GM23338 (cell line): ENCODE data around the gene IQSEC2. TPM values are rescaled to one million over a fixed set of nuclear protein-coding genes. Genes with fewer than 3 reads are reported as not detected.

Source experiments
- ATAC-seq: fragments of 200-7000 bp; cut with Tn5 transposase; 3 replicates; pipeline ENCODE4 v1.9.1; 2020
- DNase-seq: peaks from one replicate; pipeline ENCODE4 v3.0.0-alpha.2; 2015; ENCODE audit warnings: low spot score
- H2AFZ ChIP-seq: fragments of 200-600 bp; sonication (generic); 2 replicates; pipeline ENCODE4 v1.8.0; 2016; ENCODE audit warnings: antibody characterized with exemption, mild to moderate bottlenecking, moderate library complexity
- H3F3A ChIP-seq: fragments of 200-600 bp; sonication (generic); replicated peaks from 2 replicates; pipeline ENCODE4 v1.8.0; 2017; ENCODE audit warnings: antibody characterized with exemption, mixed run types, low read depth
- H3K27ac ChIP-seq: fragments of 200-600 bp; sonication (generic); 2 replicates; pipeline ENCODE4 v1.6.1; 2016; ENCODE audit warnings: low read depth
- H3K27me3 ChIP-seq: fragments of 200-600 bp; sonication (generic); 2 replicates; pipeline ENCODE4 v1.8.0; 2016; ENCODE audit warnings: mild to moderate bottlenecking, mixed run types, moderate library complexity; ENCODE audit not compliant: insufficient read depth
- H3K36me3 ChIP-seq: fragments of 200-600 bp; sonication (generic); 2 replicates; pipeline ENCODE4 v1.8.0; 2016; ENCODE audit warnings: mild to moderate bottlenecking; ENCODE audit not compliant: insufficient read depth
- H3K4me1 ChIP-seq: fragments of 200-600 bp; sonication (generic); 2 replicates; pipeline ENCODE4 v1.8.0; 2016; ENCODE audit warnings: mild to moderate bottlenecking, moderate library complexity; ENCODE audit not compliant: insufficient read depth
- H3K4me2 ChIP-seq: fragments of 200-600 bp; sonication (generic); 2 replicates; pipeline ENCODE4 v1.7.1; 2017; ENCODE audit warnings: mixed run types
- H3K4me3 ChIP-seq: fragments of 200-600 bp; sonication (generic); 2 replicates; pipeline ENCODE4 v1.6.1; 2016; ENCODE audit warnings: mixed run types
- H3K79me2 ChIP-seq: fragments of 200-600 bp; sonication (generic); replicated peaks from 2 replicates; pipeline ENCODE4 v1.8.0; 2017; ENCODE audit warnings: mild to moderate bottlenecking; ENCODE audit not compliant: insufficient read depth
- H3K9me2 ChIP-seq: fragments of 200-600 bp; sonication (generic); 2 replicates; pipeline ENCODE4 v1.8.0; 2017; ENCODE audit not compliant: insufficient read depth
- H4K20me1 ChIP-seq: fragments of 200-600 bp; sonication (generic); replicated peaks from 2 replicates; pipeline ENCODE4 v1.8.0; 2017; ENCODE audit warnings: mild to moderate bottlenecking; ENCODE audit not compliant: insufficient read depth
- H3K27ac Mint-ChIP-seq: 2 replicates; pipeline ENCODE4 v1.8.0; 2020; ENCODE audit warnings: inconsistent platforms, mild to moderate bottlenecking, moderate library complexity, mixed read lengths
- H3K27me3 Mint-ChIP-seq: 3 replicates; pipeline ENCODE4 v1.8.0; 2022; ENCODE audit warnings: low read depth, mild to moderate bottlenecking, moderate library complexity, mixed read lengths, inconsistent platforms; ENCODE audit not compliant: insufficient read depth, poor library complexity
- H3K36me3 Mint-ChIP-seq: 3 replicates; pipeline ENCODE4 v1.8.0; 2021; ENCODE audit warnings: low read depth, mild to moderate bottlenecking, inconsistent platforms, moderate library complexity, mixed read lengths
- H3K4me1 Mint-ChIP-seq: 3 replicates; pipeline ENCODE4 v1.8.0; 2020; ENCODE audit warnings: mild to moderate bottlenecking, inconsistent platforms, mixed read lengths
- H3K4me3 Mint-ChIP-seq: 3 replicates; pipeline ENCODE4 v1.8.0; 2021; ENCODE audit warnings: moderate library complexity, mild to moderate bottlenecking, inconsistent platforms, mixed read lengths
- H3K9me3 Mint-ChIP-seq: 3 replicates; pipeline ENCODE4 v1.8.0; 2020; ENCODE audit warnings: moderate library complexity, mild to moderate bottlenecking, inconsistent platforms, mixed read lengths
- CREB1 ChIP-seq: fragments of 250-450 bp; sonication (Bioruptor Pico); IDR thresholded peaks from 2 replicates; pipeline ENCODE4 v1.5.0; 2020; ENCODE audit warnings: low read depth, mild to moderate bottlenecking, moderate library complexity
- ETS1 ChIP-seq: IDR thresholded peaks from 2 replicates; pipeline ENCODE4 v1.6.1; 2016; ENCODE audit warnings: antibody characterized with exemption
- EZH2 ChIP-seq: fragments of 200-600 bp; sonication (generic); IDR thresholded peaks from one replicate; pipeline ENCODE4 v1.8.0; 2017; ENCODE audit warnings: antibody characterized with exemption, mild to moderate bottlenecking, low read depth; ENCODE audit not compliant: unreplicated experiment
- EZH2phosphoT487 ChIP-seq: fragments of 200-600 bp; sonication (generic); IDR thresholded peaks from one replicate; pipeline ENCODE4 v1.8.1; 2018; ENCODE audit warnings: antibody characterized with exemption; ENCODE audit not compliant: unreplicated experiment
- JUNB ChIP-seq: IDR thresholded peaks from one replicate; pipeline ENCODE4 v1.6.1; 2016; ENCODE audit warnings: antibody characterized with exemption; ENCODE audit not compliant: unreplicated experiment
- NANOG ChIP-seq: IDR thresholded peaks from 2 replicates; pipeline ENCODE4 v1.6.1; 2016; ENCODE audit warnings: antibody characterized with exemption, borderline replicate concordance
- POLR2AphosphoS5 ChIP-seq: IDR thresholded peaks from 2 replicates; pipeline ENCODE4 v1.6.1; 2016; ENCODE audit warnings: antibody characterized with exemption, low read depth
- REST ChIP-seq: IDR thresholded peaks from one replicate; pipeline ENCODE4 v1.6.1; 2018; ENCODE audit warnings: antibody characterized with exemption; ENCODE audit not compliant: unreplicated experiment
- STAT1 ChIP-seq: IDR thresholded peaks from one replicate; pipeline ENCODE4 v1.6.1; 2016; ENCODE audit warnings: antibody characterized with exemption; ENCODE audit not compliant: unreplicated experiment
- ZNF114 ChIP-seq: fragments of 250-450 bp; sonication (Bioruptor Pico); IDR thresholded peaks from 2 replicates; pipeline ENCODE4 v1.5.0; 2020; ENCODE audit warnings: mild to moderate bottlenecking, moderate library complexity
- ZNF331 ChIP-seq: fragments of 250-450 bp; sonication (Bioruptor Pico); IDR thresholded peaks from 2 replicates; pipeline ENCODE4 v1.5.0; 2020; ENCODE audit warnings: low read depth, mild to moderate bottlenecking, moderate library complexity
- polyA plus RNA-seq: library from polyadenylated mRNA; unstranded; fragments of >200 nt; fragmentation: Nextera tagmentation; extraction: Ambion mirVana; gene quantifications from 2 replicates; pipeline ENCODE4 v1.2.1, GENCODE V29; 2016
- total RNA-seq: library from RNA; depleted of rRNA; stranded (reverse); fragments of >200 nt; shearing (Covaris generic); gene quantifications from 2 replicates; pipeline ENCODE4 v1.2.3, GENCODE V29; 2014
- TF ChIP-seq, protein P1 (sequence below), 2 experiments: fragments of 200-600 bp in 1 of 2; sonication (generic) in 1 of 2; conservative IDR thresholded peaks; 2 replicates each; pipeline versions ENCODE4 v1.5.1 to v1.6.1; 2016 to 2017; ENCODE audit warnings: antibody characterized with exemption in 2 of 2, low read depth in 2 of 2, mild to moderate bottlenecking in 2 of 2, moderate library complexity in 1 of 2

Gene IQSEC2
- total and polyA plus RNA-seq, 2 experiments from 2014 or later = 12.3 to 92.2 TPM

- no peaks in the 10 kb centered on the region for H3K27me3 ChIP-seq
- no peak overlapping the region for H3K4me3 ChIP-seq
- ATAC-seq (no peak), DNase-seq (no peak)
- no peak for TF ChIP-seq EZH2phosphoT487
- no peak for TF ChIP-seq ETS1
- TF ChIP-seq JUNB = no peak
- TF ChIP-seq EZH2 = no peak
- H2AFZ ChIP-seq = no peak overlapping the region
- H3K9me2 ChIP-seq = no peaks in the 10 kb centered on the region
- H3K79me2 ChIP-seq = peaks cover 4% of the 10 kb centered on the region; the same call in 1 of the 2 replicates
- Mint-ChIP-seq H3K36me3 (no peaks in the 10 kb centered on the region; the same call in 2 of the 3 replicates), H3K27me3 (peaks cover 3% of the 10 kb centered on the region), H3K4me3 (no peak overlapping the region), H3K9me3 (no peaks in the 10 kb centered on the region), H3K4me1 (peaks cover 29% of the 10 kb centered on the region), H3K27ac (no peak overlapping the region)
- no peaks in the 10 kb centered on the region; the same call in 1 of the 2 replicates for H3K4me1 ChIP-seq
- H3F3A ChIP-seq = no peaks in the 10 kb centered on the region
- no peaks in the 10 kb centered on the region for H4K20me1 ChIP-seq
- no peak overlapping the region for H3K4me2 ChIP-seq
- no peaks in the 10 kb centered on the region for H3K36me3 ChIP-seq
- H3K27ac ChIP-seq = no peak overlapping the region
These were observed 1.7 kb upstream of the IQSEC2 start for GRCh38 chrX:53283099-53283498.

DNA sequence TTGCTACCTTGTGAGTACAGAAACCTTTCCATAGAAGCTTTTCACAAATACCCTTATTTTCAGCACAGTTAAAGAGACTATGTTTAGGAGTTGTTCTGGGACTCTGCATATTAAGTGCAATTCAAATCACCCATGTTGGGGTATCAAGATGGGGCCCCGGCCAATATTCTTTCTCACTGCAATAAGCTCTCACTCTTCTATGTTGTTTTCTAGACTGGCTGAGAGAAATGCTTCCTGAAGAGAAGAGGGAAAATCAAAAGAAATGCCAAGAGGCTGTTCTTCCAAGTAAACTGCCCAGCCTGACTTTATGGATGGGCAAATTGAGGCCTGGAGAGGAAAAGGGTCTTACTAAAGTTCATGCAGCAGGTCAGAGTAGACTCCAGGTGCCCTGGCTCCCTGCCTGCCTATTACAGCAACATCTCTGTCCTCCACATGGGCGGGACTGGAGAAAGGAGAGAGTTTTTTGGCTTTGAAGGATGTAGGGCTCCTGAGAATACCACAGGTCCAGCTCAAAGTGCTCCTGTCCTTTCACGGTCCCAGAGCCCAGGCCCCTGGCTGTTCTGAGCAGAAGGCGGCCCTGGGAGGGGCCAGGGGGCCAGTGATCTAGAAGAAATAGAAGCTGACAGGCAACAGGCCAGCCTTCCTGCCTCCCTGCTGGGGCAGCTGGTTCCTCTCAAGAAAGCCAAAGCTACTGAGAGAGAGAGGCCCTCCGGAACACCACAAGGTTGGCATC lies 745 bp upstream of the IQSEC2 start:
- H3K4me1 ChIP-seq = no peaks in the 10 kb centered on the region; the same call in 1 of the 2 replicates
- no peak overlapping the region for H3K4me3 Mint-ChIP-seq
- no peak overlapping the region for H3K4me2 ChIP-seq
- peaks cover 29% of the 10 kb centered on the region for H3K4me1 Mint-ChIP-seq
- no peak overlapping the region for H3K4me3 ChIP-seq
- no peak for TF ChIP-seq POLR2AphosphoS5
- TF ChIP-seq, protein P1, sequence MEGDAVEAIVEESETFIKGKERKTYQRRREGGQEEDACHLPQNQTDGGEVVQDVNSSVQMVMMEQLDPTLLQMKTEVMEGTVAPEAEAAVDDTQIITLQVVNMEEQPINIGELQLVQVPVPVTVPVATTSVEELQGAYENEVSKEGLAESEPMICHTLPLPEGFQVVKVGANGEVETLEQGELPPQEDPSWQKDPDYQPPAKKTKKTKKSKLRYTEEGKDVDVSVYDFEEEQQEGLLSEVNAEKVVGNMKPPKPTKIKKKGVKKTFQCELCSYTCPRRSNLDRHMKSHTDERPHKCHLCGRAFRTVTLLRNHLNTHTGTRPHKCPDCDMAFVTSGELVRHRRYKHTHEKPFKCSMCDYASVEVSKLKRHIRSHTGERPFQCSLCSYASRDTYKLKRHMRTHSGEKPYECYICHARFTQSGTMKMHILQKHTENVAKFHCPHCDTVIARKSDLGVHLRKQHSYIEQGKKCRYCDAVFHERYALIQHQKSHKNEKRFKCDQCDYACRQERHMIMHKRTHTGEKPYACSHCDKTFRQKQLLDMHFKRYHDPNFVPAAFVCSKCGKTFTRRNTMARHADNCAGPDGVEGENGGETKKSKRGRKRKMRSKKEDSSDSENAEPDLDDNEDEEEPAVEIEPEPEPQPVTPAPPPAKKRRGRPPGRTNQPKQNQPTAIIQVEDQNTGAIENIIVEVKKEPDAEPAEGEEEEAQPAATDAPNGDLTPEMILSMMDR (conservative IDR thresholded peaks at IDR 0.05; ENCODE audit: low read depth in 2 of 2) = no peak
- no peak for TF ChIP-seq ZNF114 (CRISPR knock-in tag)
- TF ChIP-seq REST = no peak
- TF ChIP-seq EZH2phosphoT487 = no peak
- no peak for TF ChIP-seq CREB1
- no peak for TF ChIP-seq STAT1
- no peak for TF ChIP-seq NANOG
- no peak for TF ChIP-seq ZNF331
- H3K9me2 ChIP-seq = no peaks in the 10 kb centered on the region
- no peak overlapping the region for H3K27ac ChIP-seq
- no peaks in the 10 kb centered on the region for H3K27me3 ChIP-seq
- no peak for ATAC-seq
- no peaks in the 10 kb centered on the region for H3F3A ChIP-seq
- H3K27ac Mint-ChIP-seq = no peak overlapping the region
- H3K36me3 Mint-ChIP-seq = no peaks in the 10 kb centered on the region; the same call in 2 of the 3 replicates
- H3K79me2 ChIP-seq = peaks cover 4% of the 10 kb centered on the region; the same call in 1 of the 2 replicates
- DNase-seq = no peak
- peaks cover 1% of the 10 kb centered on the region for H3K27me3 Mint-ChIP-seq
- H3K9me3 Mint-ChIP-seq = no peaks in the 10 kb centered on the region
- H4K20me1 ChIP-seq = no peaks in the 10 kb centered on the region
- H3K36me3 ChIP-seq = no peaks in the 10 kb centered on the region
- no peak overlapping the region for H2AFZ ChIP-seq
